Retinal pigment epithelial cell (primary cell): ENCODE results near the gene SPACA9.

ENCODE experiments used
- DNase-seq: peaks from one replicate; pipeline ENCODE4 v3.0.0-alpha.2; 2010; ENCODE audit warnings: low read depth
- H3K4me3 ChIP-seq: 2 replicates; pipeline ENCODE4 v1.5.1; 2011; ENCODE audit warnings: mild to moderate bottlenecking, low read length, control low read depth, moderate library complexity
- CTCF ChIP-seq: conservative IDR thresholded peaks from 2 replicates; pipeline ENCODE4 v1.5.1; 2011; ENCODE audit warnings: low read depth, low read length, control low read depth, inconsistent platforms

Gene SPACA9

GRCh38 chr9:132840980-132841379 is 37.7 kb upstream of the SPACA9 start:
- DNase-seq = no peak
- no peak overlapping the region for H3K4me3 ChIP-seq
- TF ChIP-seq CTCF = no peak

DNA sequence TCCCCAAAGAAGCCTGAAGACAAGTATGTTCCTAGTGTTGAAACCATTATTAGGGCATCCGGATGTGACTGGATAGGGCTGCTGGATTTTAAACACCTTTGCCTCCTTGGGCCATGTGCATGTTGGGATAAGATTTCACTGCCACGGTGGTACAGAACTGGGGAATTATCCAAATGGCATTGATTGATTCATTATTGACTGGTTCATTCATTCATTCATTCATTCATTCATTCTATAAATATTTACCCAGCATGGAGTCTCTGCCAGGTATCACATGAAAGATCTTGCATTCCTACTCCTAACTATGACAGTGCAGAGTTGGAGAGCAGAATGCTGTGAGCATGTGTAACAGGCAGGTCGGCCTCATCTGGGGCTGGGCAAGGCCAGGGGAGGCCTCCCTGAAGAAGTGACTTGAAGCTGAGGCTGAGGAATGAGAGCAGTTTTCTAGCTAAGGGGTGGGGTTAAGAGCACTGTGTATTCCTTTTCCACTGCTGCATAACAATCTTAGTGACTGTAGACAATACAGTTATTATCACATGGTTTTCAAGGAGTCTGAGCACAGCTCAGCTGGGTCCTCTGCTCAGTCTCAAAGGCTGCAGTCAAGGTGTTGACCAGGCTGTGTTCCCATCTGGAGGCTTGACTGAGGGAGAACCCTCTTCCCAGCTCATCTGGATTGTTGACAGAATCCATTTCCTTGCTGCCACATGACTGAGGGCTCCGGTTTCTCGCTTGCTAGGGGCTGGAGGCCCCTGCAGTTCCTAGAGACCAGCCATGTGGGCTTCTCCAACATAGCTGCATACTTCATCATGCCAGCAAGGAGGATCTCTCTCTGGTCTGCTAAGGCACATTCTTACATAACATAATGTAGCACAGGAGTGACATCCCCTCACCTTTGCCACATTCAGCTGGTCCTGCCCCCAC is 36.3 kb upstream of the SPACA9 start:
- no peak for DNase-seq
- TF ChIP-seq CTCF = no peak
- no peak overlapping the region for H3K4me3 ChIP-seq

- TF ChIP-seq CTCF = no peak
- DNase-seq = no peak
- H3K4me3 ChIP-seq = no peak overlapping the region
These were observed 32.4 kb upstream of the SPACA9 start for GRCh38 chr9:132846109-132846917.

- H3K4me3 ChIP-seq = no peak overlapping the region
- no peak for TF ChIP-seq CTCF
- no peak for DNase-seq
These were observed 31.7 kb upstream of the SPACA9 start for GRCh38 chr9:132846918-132847515.

GRCh38 chr9:132849185-132849706 is 29.5 kb upstream of the SPACA9 start:
- TF ChIP-seq CTCF = no peak
- no peak overlapping the region for H3K4me3 ChIP-seq

GRCh38 chr9:132853482-132853881 is 25.2 kb upstream of the SPACA9 start:
- DNase-seq = no peak
- TF ChIP-seq CTCF = no peak
- H3K4me3 ChIP-seq = no peak overlapping the region

More at GRCh38 chr9:132849185-132849706, 29.5 kb upstream of the SPACA9 start:
- no peak for DNase-seq
